ENCODE data around the gene PAXX.

- TF ChIP-seq CTCF (IDR thresholded peaks at IDR 0.05) (no peak), POLR2A (IDR thresholded peaks at IDR 0.05) (no peak), EP300 (IDR thresholded peaks at IDR 0.05) (no peak)
Observed at GRCh38 chr9:136947028-136947891, 45.0 kb upstream of the PAXX start.

All from stomach (tissue), 4 donors.